Ovary (tissue), 9 donors: ENCODE measurements around the gene LCA5. TPM values are rescaled to one million over a fixed set of nuclear protein-coding genes. Genes with fewer than 3 reads are reported as not detected.
A peak's percentile ranks its signal among the peaks of the same experiment; 100 is the strongest.

Source experiments
- DNase-seq, 5 donors: peaks; one replicate each; pipeline ENCODE4 v3.0.0-alpha.2; 2019 to 2020
- H3K27ac ChIP-seq, 2 donors: fragments of 200-600 bp; one replicate each; pipeline versions ENCODE4 v1.5.1 to v1.8.0; 2019 to 2022
- H3K27me3 ChIP-seq: fragments of 200-600 bp; one replicate; pipeline ENCODE4 v1.8.0; 2022
- H3K36me3 ChIP-seq: fragments of 200-600 bp; sonication (generic); one replicate; pipeline ENCODE4 v1.5.1; 2019
- H3K4me1 ChIP-seq: one replicate; pipeline ENCODE4 v1.8.1; 2013; ENCODE audit warnings: mild to moderate bottlenecking, moderate library complexity; ENCODE audit not compliant: insufficient read depth
- H3K4me3 ChIP-seq: fragments of 200-600 bp; sonication (generic); one replicate; pipeline ENCODE4 v1.5.1; 2017
- H3K9me3 ChIP-seq, 2 donors: fragments of 200-600 bp in 1 of 2; sonication (generic) in 1 of 2; one replicate each; pipeline versions ENCODE4 v1.5.1 to v1.8.1; 2013 to 2019; ENCODE audit warnings: mild to moderate bottlenecking in 1 of 2, moderate library complexity in 1 of 2
- CTCF ChIP-seq, 3 donors: fragments of 450-650 bp in 2 of 3; fragments of 200-600 bp in 1 of 3; IDR thresholded peaks; one replicate each; pipeline versions ENCODE4 v1.5.1 to v1.8.0; 2016 to 2022; ENCODE audit warnings: antibody characterized with exemption in 3 of 3, mild to moderate bottlenecking in 1 of 3
- EP300 ChIP-seq: sonication (generic); formaldehyde crosslinking; IDR thresholded peaks from one replicate; pipeline ENCODE4 v1.6.1; 2017; ENCODE audit warnings: antibody characterized with exemption
- POLR2A ChIP-seq: fragments of 450-650 bp; IDR thresholded peaks from one replicate; pipeline ENCODE4 v1.6.1; 2017; ENCODE audit warnings: antibody characterized with exemption, mild to moderate bottlenecking, moderate library complexity
- WGBS, 3 donors: extraction: QIAGEN DNeasy Blood & Tissue Kit in 1 of 3; methylation state at CpG; one replicate each; pipeline versions ENCODE4 v1.1.5 to v1.1.7; 2013 to 2017; 5-methylcytosine and 5-hydroxymethylcytosine counted together
- intact Hi-C, 4 donors: fragments of 100-400 bp; cut with DNase I; formaldehyde crosslinking; loops; one replicate each; pipeline versions ENCODE4 v1.11.0 to v1.15.1; 2022 to 2023
- polyA plus RNA-seq, 2 donors: library from polyadenylated mRNA; stranded (reverse); fragments of 200-250 nt in 1 of 2; fragments of 350-450 nt in 1 of 2; fragmentation: Illumina TruSeq in 1 of 2; extraction: RNeasy Lipid Tissue Mini Kit (QIAGEN cat#74804) in 1 of 2; gene quantifications; one replicate each; pipeline ENCODE4 v1.2.3, GENCODE V29; 2013 to 2014
- total RNA-seq, 7 donors: library from RNA; depleted of rRNA in 2 of 7; stranded (reverse); fragments of >200 nt in 2 of 7; fragmentation: NEBNext Ultra II Directional in 3 of 7; extraction: Animal tissue kit (Norgen Biotek cat#: 25700) in 3 of 7; gene quantifications; one replicate each; pipeline versions ENCODE4 v1.1.0 to v1.2.4, GENCODE V29; 2016 to 2023
- donor health status: DM: no; HTN: no; CAD: no; lungs with moderate emphysema.
- donor health status: DM: no; HTN: no; CAD: no.
- donor health status: Bipolar disorder and iron deficiency.
- donor health status: DM: yes; HTN: yes; CAD: no.
- donor health status: DM: no; HTN: no; CAD: no.
- donor health status: DM: yes; HTN: yes; CAD: no.

The LCA5 gene
- total and polyA plus RNA-seq, 9 donors = 4.9 to 11.4 (median 8.9) TPM

GRCh38 chr6:79525272-79526100, 11.7 kb downstream of the LCA5 start:
- H3K27me3 ChIP-seq = no peaks in the 10 kb centered on the region
- H3K27ac ChIP-seq = no peak overlapping the region
- no peaks in the 10 kb centered on the region for H3K9me3 ChIP-seq
- H3K4me1 ChIP-seq = peaks cover 4% of the 10 kb centered on the region
- intact Hi-C loops = no loop called here
- 18 to 26% (median 19%) methylated on average over 12 of the region's 12 CpGs for WGBS, 3 donors
- no peak overlapping the region for H3K4me3 ChIP-seq
- H3K36me3 ChIP-seq = no peaks in the 10 kb centered on the region
- DNase-seq = peak in 3 of 5 donors; percentile 25 to 52 (median 36)
- TF ChIP-seq CTCF (IDR thresholded peaks at IDR 0.05) (no peak), EP300 (no peak), POLR2A (no peak)

- H3K36me3 ChIP-seq = no peaks in the 10 kb centered on the region
- TF ChIP-seq CTCF (IDR thresholded peaks at IDR 0.05) (no peak), POLR2A (no peak), EP300 (no peak)
- no peaks in the 10 kb centered on the region for H3K27me3 ChIP-seq
- H3K4me3 ChIP-seq = no peak overlapping the region
- no peaks in the 10 kb centered on the region for H3K9me3 ChIP-seq
- 89 to 97% (median 92%) methylated on average over 3 of the region's 3 CpGs for WGBS, 3 donors
- no peak overlapping the region for H3K27ac ChIP-seq
- H3K4me1 ChIP-seq = peaks cover 4% of the 10 kb centered on the region
- intact Hi-C loops = no loop called here
- no peak for DNase-seq
Measured at GRCh38 chr6:79524065-79524464, 13.2 kb downstream of the LCA5 start.

GRCh38 chr6:79522609-79523008, 14.6 kb downstream of the LCA5 start:
- intact Hi-C loops = no loop called here
- no peak overlapping the region for H3K4me3 ChIP-seq
- no peaks in the 10 kb centered on the region for H3K9me3 ChIP-seq
- TF ChIP-seq CTCF (IDR thresholded peaks at IDR 0.05) (no peak), EP300 (no peak), POLR2A (no peak)
- 85 to 95% (median 93%) methylated on average over 3 of the region's 3 CpGs for WGBS, 3 donors
- H3K36me3 ChIP-seq = no peaks in the 10 kb centered on the region
- no peak for DNase-seq
- peaks cover 4% of the 10 kb centered on the region for H3K4me1 ChIP-seq
- no peak overlapping the region for H3K27ac ChIP-seq
- H3K27me3 ChIP-seq = no peaks in the 10 kb centered on the region

DNA sequence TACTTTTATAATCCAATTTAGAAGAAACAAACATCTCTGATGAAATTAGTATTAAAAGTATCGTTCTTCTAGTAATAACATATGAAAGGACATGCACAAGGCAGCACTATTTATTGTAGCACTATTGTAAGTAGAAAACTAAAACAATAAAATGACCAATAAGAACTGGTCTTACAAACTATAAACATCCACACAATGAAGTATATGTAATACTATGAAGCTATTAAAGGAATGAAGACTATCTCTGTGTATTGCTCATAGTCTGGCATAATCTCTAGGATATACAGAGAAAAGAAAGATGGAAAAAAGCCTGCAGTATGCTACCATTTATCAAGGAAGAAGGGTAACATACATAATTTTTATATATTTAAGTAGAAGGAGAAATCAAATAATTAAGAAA, 16.7 kb downstream of the LCA5 start:
- no peak overlapping the region for H3K27ac ChIP-seq
- TF ChIP-seq EP300 = no peak
- no peak for TF ChIP-seq CTCF (IDR thresholded peaks at IDR 0.05)
- TF ChIP-seq POLR2A = no peak
- WGBS, 3 donors = 77 to 92% (median 82%) methylated on average over 1 of the region's 1 CpG
- H3K4me1 ChIP-seq = no peaks in the 10 kb centered on the region
- no peaks in the 10 kb centered on the region for H3K9me3 ChIP-seq
- no peak overlapping the region for H3K4me3 ChIP-seq
- H3K36me3 ChIP-seq = no peaks in the 10 kb centered on the region
- intact Hi-C loops = no loop called here
- H3K27me3 ChIP-seq = no peaks in the 10 kb centered on the region
- no peak for DNase-seq
